ENCODE data around the gene TLR6.

GRCh38 chr4:38805530-38806145 is 51.0 kb downstream of the TLR6 start:
- TF ChIP-seq GATA3 (IDR thresholded peaks at IDR 0.05; ENCODE audit: low read depth, low read length) (no peak), GATA2 (IDR thresholded peaks at IDR 0.05; ENCODE audit: low read depth, low read length) (no peak)
